Keratinocyte (primary cell): Measurements from ENCODE around the gene PDS5A. TPM values are rescaled to one million over a fixed set of nuclear protein-coding genes. Genes with fewer than 3 reads are reported as not detected.

Experiments
- DNase-seq: peaks from one replicate; pipeline ENCODE4 v3.0.0-alpha.2; 2011; ENCODE audit warnings: low read depth, missing footprints, low spot score
- FAIRE-seq: peaks from 2 replicates; lab custom pipeline; 2011; peaks lifted over from hg19 to GRCh38; lab: Jason Lieb, UNC
- H2AFZ ChIP-seq: 2 replicates; pipeline ENCODE4 v1.6.0; 2012; ENCODE audit warnings: low read length, control low read depth, inconsistent platforms; ENCODE audit not compliant: control insufficient read depth
- H3K27ac ChIP-seq: 2 replicates; pipeline ENCODE4 v1.5.1; 2011; ENCODE audit warnings: low read length; ENCODE audit not compliant: control insufficient read depth, insufficient read depth
- H3K27me3 ChIP-seq: 3 replicates; pipeline ENCODE4 v1.6.0; 2011; ENCODE audit warnings: low read length; ENCODE audit not compliant: control insufficient read depth, insufficient read depth; ENCODE audit errors: extremely low read depth
- H3K36me3 ChIP-seq, 2 experiments: 2 replicates in 1 of 2; 3 replicates in 1 of 2; pipeline ENCODE4 v1.5.1; 2011; ENCODE audit warnings: low read length in 2 of 2, mild to moderate bottlenecking in 1 of 2; ENCODE audit not compliant: control insufficient read depth in 2 of 2, insufficient read depth in 2 of 2; ENCODE audit errors: extremely low read depth in 1 of 2
- H3K4me1 ChIP-seq: 3 replicates; pipeline ENCODE4 v1.5.1; 2011; ENCODE audit warnings: low read length; ENCODE audit not compliant: control insufficient read depth, insufficient read depth; ENCODE audit errors: extremely low read depth
- H3K4me2 ChIP-seq: 3 replicates; pipeline ENCODE4 v1.6.0; 2011; ENCODE audit warnings: low read depth, low read length; ENCODE audit not compliant: control insufficient read depth, insufficient read depth; ENCODE audit errors: extremely low read depth
- H3K4me3 ChIP-seq, 3 experiments: fragments of 200-600 bp in 1 of 3; sonication (generic) in 1 of 3; 2 replicates in 2 of 3; 3 replicates in 1 of 3; pipeline ENCODE4 v1.5.1; 2011 to 2016; ENCODE audit warnings: low read length in 3 of 3, mild to moderate bottlenecking in 3 of 3, control low read depth in 2 of 3, inconsistent platforms in 1 of 3, low read depth in 1 of 3, mixed read lengths in 1 of 3, mixed run types in 1 of 3, moderate library complexity in 1 of 3; ENCODE audit not compliant: control insufficient read depth in 2 of 3, insufficient read depth in 2 of 3; ENCODE audit errors: extremely low read depth in 1 of 3
- H3K79me2 ChIP-seq: 2 replicates; pipeline ENCODE4 v1.6.0; 2012; ENCODE audit warnings: low read length; ENCODE audit not compliant: control insufficient read depth, insufficient read depth
- H3K9ac ChIP-seq: 3 replicates; pipeline ENCODE4 v1.6.0; 2011; ENCODE audit warnings: low read length; ENCODE audit not compliant: control insufficient read depth, insufficient read depth; ENCODE audit errors: extremely low read depth
- H3K9me1 ChIP-seq: 3 replicates; pipeline ENCODE4 v1.6.0; 2011; ENCODE audit warnings: low read length; ENCODE audit not compliant: control insufficient read depth, insufficient read depth; ENCODE audit errors: extremely low read depth
- H3K9me3 ChIP-seq: 2 replicates; pipeline ENCODE4 v1.5.1; 2012; ENCODE audit warnings: low read depth, low read length; ENCODE audit not compliant: control insufficient read depth
- H4K20me1 ChIP-seq: 3 replicates; pipeline ENCODE4 v1.6.0; 2011; ENCODE audit warnings: low read length; ENCODE audit not compliant: control insufficient read depth, insufficient read depth; ENCODE audit errors: extremely low read depth
- EZH2 ChIP-seq: IDR thresholded peaks from one replicate; pipeline ENCODE4 v1.6.1; 2012; ENCODE audit warnings: inconsistent platforms, mild to moderate bottlenecking, low read length, moderate library complexity
- dilution Hi-C: fragments of 300-500 bp; cut with MboI; formaldehyde crosslinking; loops from one replicate; pipeline ENCODE4 v1.7.0; 2020; ENCODE audit warnings: low sequenced_read_pairs; ENCODE audit not compliant: extremely low pct_ligation_motif_present
- polyA plus RNA-seq, 5 experiments: library from polyadenylated mRNA; depleted of rRNA in 3 of 5; stranded (reverse) in 3 of 5; stranded (forward) in 1 of 5; unstranded in 1 of 5; fragments of >200 nt; gene quantifications; 1 replicate in 1 of 5; 2 replicates in 3 of 5; 3 replicates in 1 of 5; pipeline versions ENCODE4 v1.2.1 to v1.2.3, GENCODE V29; 2011 to 2012; ENCODE audit warnings: missing spikeins in 2 of 5, low read depth in 1 of 5, low replicate concordance in 1 of 5
- TF ChIP-seq, protein P1 (sequence below), 3 experiments: IDR thresholded peaks in 1 of 3; conservative IDR thresholded peaks in 1 of 3; optimal IDR thresholded peaks in 1 of 3; 2 replicates in 2 of 3; 3 replicates in 1 of 3; pipeline versions ENCODE3 to v1.5.1; 2011; ENCODE audit warnings: low read length in 3 of 3, mild to moderate bottlenecking in 3 of 3, moderate library complexity in 2 of 3, control low read depth in 1 of 3, inconsistent platforms in 1 of 3; ENCODE audit not compliant: insufficient read depth in 2 of 3; ENCODE audit errors: extremely low read depth in 1 of 3

Gene PDS5A
- polyA plus RNA-seq, 1 donor (not counting 4 experiments of a cell fraction or from before 2014, with no cell fraction given) = 56.0 TPM

DNA sequence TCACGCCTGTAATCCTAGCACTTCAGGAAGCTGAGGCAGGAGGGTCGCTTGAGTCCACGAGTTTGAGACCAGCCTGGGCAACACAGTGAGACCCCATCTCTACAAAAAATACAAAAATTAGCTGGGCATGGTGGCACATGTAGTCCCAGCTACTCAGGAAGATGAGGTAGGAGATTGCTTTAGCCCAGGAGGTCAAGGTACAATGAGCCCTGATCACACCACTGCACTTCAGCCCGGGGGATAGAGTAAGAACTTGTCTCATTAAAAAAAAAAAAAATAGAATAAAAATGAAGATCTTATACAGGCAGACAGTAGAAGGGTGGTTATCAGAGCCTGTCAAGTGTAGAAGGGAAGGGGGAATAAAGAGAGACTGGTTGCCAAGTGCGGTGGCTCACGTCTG is 116.9 kb downstream of the PDS5A start:
- no peak overlapping the region for H3K4me3 ChIP-seq
- no peaks in the 10 kb centered on the region for H3K79me2 ChIP-seq
- TF ChIP-seq, protein P1, sequence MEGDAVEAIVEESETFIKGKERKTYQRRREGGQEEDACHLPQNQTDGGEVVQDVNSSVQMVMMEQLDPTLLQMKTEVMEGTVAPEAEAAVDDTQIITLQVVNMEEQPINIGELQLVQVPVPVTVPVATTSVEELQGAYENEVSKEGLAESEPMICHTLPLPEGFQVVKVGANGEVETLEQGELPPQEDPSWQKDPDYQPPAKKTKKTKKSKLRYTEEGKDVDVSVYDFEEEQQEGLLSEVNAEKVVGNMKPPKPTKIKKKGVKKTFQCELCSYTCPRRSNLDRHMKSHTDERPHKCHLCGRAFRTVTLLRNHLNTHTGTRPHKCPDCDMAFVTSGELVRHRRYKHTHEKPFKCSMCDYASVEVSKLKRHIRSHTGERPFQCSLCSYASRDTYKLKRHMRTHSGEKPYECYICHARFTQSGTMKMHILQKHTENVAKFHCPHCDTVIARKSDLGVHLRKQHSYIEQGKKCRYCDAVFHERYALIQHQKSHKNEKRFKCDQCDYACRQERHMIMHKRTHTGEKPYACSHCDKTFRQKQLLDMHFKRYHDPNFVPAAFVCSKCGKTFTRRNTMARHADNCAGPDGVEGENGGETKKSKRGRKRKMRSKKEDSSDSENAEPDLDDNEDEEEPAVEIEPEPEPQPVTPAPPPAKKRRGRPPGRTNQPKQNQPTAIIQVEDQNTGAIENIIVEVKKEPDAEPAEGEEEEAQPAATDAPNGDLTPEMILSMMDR (optimal IDR thresholded peaks at IDR 0.05 in 1 of 3, IDR thresholded peaks at IDR 0.05 in 1 of 3, conservative IDR thresholded peaks at IDR 0.05 in 1 of 3; ENCODE audit: extremely low read depth in 1 of 3, insufficient read depth in 2 of 3, low read length in 3 of 3) = no peak
- TF ChIP-seq EZH2 = no peak
- FAIRE-seq = no peak
- no peak for DNase-seq
- H3K27me3 ChIP-seq = no peaks in the 10 kb centered on the region
- dilution Hi-C loops = no loop called here
- H3K9ac ChIP-seq = no peak overlapping the region
- H3K4me1 ChIP-seq = no peaks in the 10 kb centered on the region
- no peak overlapping the region for H3K4me2 ChIP-seq
- no peak overlapping the region for H3K27ac ChIP-seq
- H3K9me1 ChIP-seq = peaks cover 2% of the 10 kb centered on the region
- no peaks in the 10 kb centered on the region for H4K20me1 ChIP-seq
- no peak overlapping the region for H2AFZ ChIP-seq
- peaks cover 8 to 22% of the 10 kb centered on the region in 2 experiments for H3K36me3 ChIP-seq
- H3K9me3 ChIP-seq = peaks cover 3% of the 10 kb centered on the region

- peak; percentile 9 for DNase-seq
- Histone ChIP-seq H3K36me3 (peaks cover 2 to 24% of the 10 kb centered on the region in 2 experiments), H3K27ac (no peak overlapping the region), H3K9me1 (peaks cover 2% of the 10 kb centered on the region), H3K9me3 (peaks cover 3% of the 10 kb centered on the region), H3K9ac (no peak overlapping the region), H3K27me3 (no peaks in the 10 kb centered on the region), H3K4me1 (peaks cover 2% of the 10 kb centered on the region), H3K79me2 (peaks cover 2% of the 10 kb centered on the region), H3K4me3 (no peak overlapping the region), H2AFZ (no peak overlapping the region), H4K20me1 (no peaks in the 10 kb centered on the region), H3K4me2 (no peak overlapping the region)
- TF ChIP-seq EZH2 = no peak
- TF ChIP-seq, protein P1 (optimal IDR thresholded peaks at IDR 0.05 in 1 of 3, IDR thresholded peaks at IDR 0.05 in 1 of 3, conservative IDR thresholded peaks at IDR 0.05 in 1 of 3; ENCODE audit: extremely low read depth in 1 of 3, insufficient read depth in 2 of 3, low read length in 3 of 3) = no peak
- dilution Hi-C loops = no loop called here
- peak; percentile 84 for FAIRE-seq
These were observed 121.7 kb downstream of the PDS5A start for GRCh38 chr4:39855909-39856512.
